CD4-positive, alpha-beta T cell treated with Interferon gamma for 1 hour (primary cell): Measurements from ENCODE around the gene DCTN1.
A peak's percentile ranks its signal among the peaks of the same experiment; 100 is the strongest.

Experiments
- DNase-seq: peaks from one replicate; pipeline ENCODE4 v3.0.0-alpha.2; 2020

The DCTN1 gene

DNA sequence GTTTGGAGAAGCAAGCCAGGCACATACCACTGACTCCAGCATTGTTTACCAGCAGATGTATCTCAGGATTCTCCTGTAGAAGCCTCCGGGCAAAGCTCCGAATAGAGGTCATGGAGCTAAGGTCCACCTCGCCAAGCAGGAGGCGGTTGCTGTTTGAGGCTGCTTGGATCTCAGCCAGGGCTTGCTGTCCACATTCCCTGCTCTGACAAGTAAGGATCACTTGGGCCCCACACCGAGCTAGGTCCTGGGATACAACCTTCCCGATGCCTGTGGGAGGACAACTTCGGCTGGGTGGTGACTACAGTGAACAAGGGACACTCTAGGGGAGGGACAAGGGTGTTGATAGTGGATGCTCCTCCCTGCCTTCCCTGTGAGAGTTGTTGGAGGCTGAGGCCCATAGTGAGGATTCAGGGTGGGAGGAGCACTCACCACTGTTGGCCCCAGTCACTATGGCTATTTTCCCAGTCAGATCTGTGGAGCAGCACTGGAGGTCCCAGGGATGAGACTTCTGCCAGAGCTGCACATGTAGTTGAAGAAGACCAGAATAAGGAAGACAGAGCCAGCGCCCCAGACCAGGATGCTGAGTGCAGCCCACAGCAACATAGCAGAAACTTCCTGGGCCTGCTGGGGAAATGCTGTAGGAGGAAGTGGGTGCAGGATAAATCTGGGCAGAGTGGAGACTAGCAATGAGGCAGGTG, 33.0 kb upstream of the DCTN1 start:
- DNase-seq: no peak

- no peak for DNase-seq
Measured at GRCh38 chr2:74407682-74408081, 27.6 kb upstream of the DCTN1 start.

DNA sequence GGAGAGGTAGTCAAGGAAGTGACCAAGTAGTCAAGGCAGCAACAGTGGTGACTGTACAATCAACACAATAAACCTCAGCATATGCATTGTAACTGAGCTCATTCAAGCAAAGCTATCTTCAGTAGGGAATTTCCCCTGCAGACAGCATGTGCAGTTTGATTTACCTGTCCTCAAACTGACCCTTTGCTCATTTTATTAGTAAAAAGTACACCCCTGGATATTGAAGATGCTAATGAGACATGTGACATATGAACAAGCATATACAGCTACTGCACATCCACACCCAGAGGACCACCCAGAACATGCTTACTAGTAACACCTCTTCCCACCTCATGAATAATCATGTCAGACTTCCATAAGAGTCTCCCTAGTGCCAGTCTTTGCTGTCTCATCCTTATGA, 25.9 kb upstream of the DCTN1 start:
- DNase-seq: no peak

- DNase-seq: no peak
Measured at GRCh38 chr2:74401891-74402290, 21.8 kb upstream of the DCTN1 start.

DNA sequence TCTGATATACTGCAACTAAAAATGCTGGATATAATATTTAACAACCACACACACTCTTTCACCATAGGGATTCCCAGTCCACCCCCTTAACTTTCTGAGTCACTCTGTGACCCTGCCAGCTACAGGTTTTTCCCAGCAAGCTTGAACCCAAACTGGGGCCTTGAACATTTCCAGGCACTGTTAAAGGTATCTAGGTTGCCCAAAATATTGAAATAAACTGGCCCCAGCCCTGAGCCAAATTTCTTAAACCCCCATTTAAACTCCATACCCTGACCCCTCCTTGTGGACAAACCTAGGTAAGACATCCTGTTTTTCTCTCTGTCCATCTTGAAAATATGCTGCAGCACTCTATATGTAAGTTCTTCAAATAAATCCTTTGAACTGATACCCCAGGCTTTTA, 19.7 kb upstream of the DCTN1 start:
- no peak for DNase-seq

DNA sequence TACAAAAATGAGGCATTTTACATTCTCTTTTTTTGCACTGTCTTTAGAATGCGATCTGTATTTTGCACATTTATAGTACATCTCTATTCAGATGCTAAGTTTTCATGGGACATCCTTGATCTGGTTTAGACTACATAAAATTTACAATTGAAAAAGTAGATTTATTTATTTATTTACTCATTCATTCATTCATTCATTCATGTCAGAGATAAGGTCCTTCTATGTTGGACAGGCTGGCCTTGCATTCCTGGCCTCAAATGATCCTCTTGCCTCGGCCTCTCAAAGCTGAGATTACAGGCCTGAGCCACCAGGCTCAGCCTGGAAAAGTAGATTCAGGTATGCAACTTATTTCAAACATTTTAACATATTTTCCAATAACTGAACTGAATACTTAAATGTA, 16.0 kb upstream of the DCTN1 start:
- no peak for DNase-seq

DNA sequence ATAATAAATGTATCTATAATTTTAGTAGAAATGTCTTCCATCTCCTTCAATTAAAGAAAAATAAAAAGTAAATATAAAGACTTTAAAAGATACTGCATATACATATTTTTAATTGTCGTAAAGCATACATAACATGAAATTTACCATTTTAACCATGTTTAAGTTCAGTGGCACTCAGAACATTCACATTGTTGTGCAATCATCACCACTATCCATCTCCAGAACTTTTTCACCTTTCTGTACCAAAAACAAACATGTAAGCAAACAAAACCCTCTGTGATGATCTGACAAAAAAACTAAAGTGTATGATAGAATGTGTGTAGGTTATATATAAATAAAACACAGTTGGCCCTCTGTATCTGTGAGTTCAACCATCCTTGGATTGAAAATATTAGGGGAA, 13.4 kb upstream of the DCTN1 start:
- DNase-seq: no peak

GRCh38 chr2:74392449-74392743, 12.3 kb upstream of the DCTN1 start:
- DNase-seq: no peak

DNA sequence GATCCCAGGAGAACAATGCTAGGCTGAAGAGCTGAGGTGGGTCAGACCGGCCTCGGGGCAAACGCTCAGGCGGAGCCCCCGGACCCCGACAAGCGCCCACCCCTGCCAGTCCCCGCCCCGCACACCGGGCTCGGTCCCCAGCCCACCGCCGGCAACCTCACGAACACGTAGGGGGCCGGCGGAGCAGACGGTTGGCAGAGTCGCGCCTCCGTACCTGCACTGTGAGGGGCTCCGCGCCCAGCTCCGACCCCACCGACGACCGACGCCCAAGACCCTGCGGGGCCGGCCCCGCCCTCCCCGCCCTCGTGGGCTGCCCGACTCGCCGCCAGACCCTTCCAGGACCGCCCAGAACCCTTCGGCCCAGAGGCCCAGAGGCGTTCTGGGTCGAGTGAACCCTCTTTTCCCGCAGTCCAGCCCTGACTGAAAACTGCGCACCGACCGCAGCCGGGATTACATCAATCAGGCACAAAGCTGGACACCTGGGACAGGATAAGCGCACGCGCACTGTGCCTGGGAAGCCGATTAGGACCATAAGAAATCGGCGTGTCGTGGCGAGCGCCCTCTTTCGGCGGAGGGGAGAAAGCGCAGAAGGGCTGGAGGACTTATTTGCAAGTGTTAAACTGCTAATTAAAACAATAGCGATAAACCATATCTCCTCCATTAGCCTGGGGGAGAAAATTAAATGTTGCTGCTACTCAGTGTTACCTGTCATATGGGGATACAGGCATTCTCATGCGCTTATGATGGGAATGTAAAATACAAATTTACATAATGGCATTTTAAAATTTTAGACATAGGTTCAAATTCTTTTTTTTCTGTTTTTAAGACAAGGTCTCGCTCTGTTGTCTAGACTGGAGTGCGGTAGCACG, 11.7 kb upstream of the DCTN1 start:
- peak; percentile 92 for DNase-seq

GRCh38 chr2:74391209-74391579, 11.1 kb upstream of the DCTN1 start:
- DNase-seq: no peak

DNA sequence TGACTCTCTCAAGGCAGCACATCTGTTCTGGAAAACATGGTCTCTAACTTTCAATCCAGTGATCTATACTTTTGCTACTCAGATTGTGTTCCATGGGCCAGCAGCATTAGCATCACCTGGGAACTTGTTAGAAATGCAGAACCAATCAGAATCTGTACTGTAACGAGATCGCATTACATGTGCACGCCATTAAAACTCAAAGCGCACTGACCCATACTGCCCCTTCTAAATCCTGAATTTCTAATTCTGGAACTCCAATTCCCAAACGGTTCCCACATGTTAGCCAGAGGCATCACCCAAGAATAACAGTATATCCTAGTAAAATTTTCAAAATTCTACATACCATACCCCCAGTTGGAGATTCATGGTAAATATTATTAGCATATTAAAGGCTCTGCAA, 10.5 kb upstream of the DCTN1 start:
- DNase-seq: no peak

GRCh38 chr2:74387346-74387745, 7.2 kb upstream of the DCTN1 start:
- DNase-seq: no peak

- no peak for DNase-seq
Measured at GRCh38 chr2:74385396-74385795, 5.3 kb upstream of the DCTN1 start.

- no peak for DNase-seq
Measured at GRCh38 chr2:74384051-74384450, 3.9 kb upstream of the DCTN1 start.

- DNase-seq: no peak
Measured at GRCh38 chr2:74383254-74383653, 3.1 kb upstream of the DCTN1 start.

DNA sequence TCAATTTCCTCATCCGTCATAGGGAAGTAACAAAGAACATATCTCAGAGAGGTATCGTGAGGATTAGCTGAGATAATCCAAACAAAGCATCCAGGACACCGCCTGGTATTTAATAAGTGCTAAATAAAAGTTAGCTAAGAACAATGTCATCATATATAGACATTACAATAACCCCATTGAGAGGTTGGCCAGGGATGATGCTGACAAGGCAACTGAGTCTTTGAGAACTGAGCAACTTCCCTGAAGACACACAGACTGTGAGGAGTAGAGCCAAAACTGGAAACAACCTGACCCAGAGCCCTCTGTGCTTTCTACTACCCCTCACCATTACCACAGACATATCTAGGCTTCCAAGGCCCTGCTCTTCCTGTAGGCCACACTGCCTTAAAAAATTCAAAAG, 1.6 kb upstream of the DCTN1 start:
- DNase-seq: no peak

- DNase-seq: no peak
Measured at GRCh38 chr2:74378007-74378406, 2.1 kb downstream of the DCTN1 start.

- no peak for DNase-seq
Measured at GRCh38 chr2:74375838-74376237, 4.3 kb downstream of the DCTN1 start.

GRCh38 chr2:74374509-74375205, 5.5 kb downstream of the DCTN1 start:
- DNase-seq: no peak

DNA sequence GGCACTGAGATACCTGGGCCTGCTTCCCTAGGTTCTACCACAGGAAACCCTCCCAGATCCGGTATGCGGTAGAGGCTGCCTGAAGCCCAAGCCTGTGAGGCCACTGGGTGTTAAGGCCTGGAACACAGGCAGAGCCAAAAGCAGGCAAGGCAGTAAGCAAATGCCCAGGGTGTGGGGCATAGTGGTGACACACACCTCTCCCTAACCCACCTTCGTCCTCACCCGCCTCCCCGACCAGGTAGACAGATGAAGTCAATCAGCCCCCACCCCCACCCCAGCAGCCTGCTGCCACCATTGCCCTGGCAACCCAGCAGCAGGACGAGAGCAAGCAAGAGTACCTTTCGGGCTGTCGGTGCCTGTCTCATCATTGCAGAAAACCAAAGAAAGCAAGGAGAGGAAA, 6.1 kb downstream of the DCTN1 start:
- DNase-seq: no peak

DNA sequence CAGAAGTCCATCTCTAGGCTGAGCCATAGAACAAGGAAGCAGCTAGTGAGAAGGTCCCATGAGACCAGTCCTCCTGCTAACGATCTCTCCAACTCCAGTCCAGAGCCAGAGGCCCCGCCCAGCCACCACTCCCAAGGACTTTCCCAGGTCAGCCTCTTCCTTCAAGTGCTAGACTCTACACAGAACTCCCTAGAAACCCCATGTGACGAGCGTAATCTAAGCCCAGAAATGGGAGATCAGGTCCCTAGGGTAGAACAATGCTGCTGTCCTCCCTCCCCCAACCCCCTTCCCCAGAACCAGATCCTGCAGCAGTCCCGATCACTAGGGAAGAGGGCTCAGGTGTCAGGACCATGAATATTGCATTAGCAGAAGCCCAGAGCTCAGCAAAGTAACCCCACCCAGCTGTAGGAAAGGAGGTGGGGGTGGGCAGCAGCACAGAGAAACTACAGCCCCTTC, 6.9 kb downstream of the DCTN1 start:
- no peak for DNase-seq

DNA sequence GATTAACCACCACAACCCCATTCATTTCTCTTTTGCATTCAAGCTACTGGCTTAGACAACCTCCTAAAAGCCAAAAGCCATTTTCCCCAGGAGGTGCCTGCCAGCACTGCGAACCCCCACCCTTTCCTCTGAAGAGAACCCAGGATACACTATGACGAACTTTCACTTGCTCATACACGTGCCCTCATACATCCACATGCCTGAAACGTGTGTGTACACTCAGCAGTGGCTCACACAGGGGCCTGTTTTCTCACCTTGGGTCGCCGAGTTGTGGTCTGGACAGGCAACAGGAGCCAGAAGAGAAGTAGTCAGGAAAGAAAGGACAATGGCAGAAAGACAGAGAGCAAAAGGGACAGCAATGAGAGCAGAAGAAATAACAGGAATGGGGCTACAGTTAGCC, 7.4 kb downstream of the DCTN1 start:
- no peak for DNase-seq

- no peak for DNase-seq
Measured at GRCh38 chr2:74371421-74371820, 8.7 kb downstream of the DCTN1 start.

- no peak for DNase-seq
Measured at GRCh38 chr2:74369976-74370375, 10.1 kb downstream of the DCTN1 start.
